Esophagus squamous epithelium (tissue), 4 donors: ENCODE results near the gene SREBF1.

Source experiments
- CTCF ChIP-seq, 6 experiments: fragments of 450-650 bp in 4 of 6; fragments of 200-600 bp in 2 of 6; sonication (generic) in 2 of 6; IDR thresholded peaks; one replicate each; pipeline ENCODE4 v1.5.1; 2016 to 2019; ENCODE audit warnings: antibody characterized with exemption in 6 of 6, mild to moderate bottlenecking in 4 of 6, moderate library complexity in 4 of 6
- POLR2A ChIP-seq, 4 donors: fragments of 450-650 bp; IDR thresholded peaks; one replicate each; pipeline ENCODE4 v1.6.1; 2017; ENCODE audit warnings: antibody characterized with exemption in 4 of 4, mild to moderate bottlenecking in 4 of 4, moderate library complexity in 3 of 4

GRCh38 chr17:17798573-17799255, 38.1 kb downstream of the SREBF1 start:
- TF ChIP-seq CTCF (IDR thresholded peaks at IDR 0.05) = no peak
- TF ChIP-seq POLR2A (IDR thresholded peaks at IDR 0.05) = no peak
